GM19468 (cell line): Measurements from ENCODE around the gene CST3.
"Not testable (repeated sequence)": the region's sequence is repeated elsewhere in the genome, so short reads cannot be mapped to it uniquely, and the experiment has no call there.

Experiments used
- ATAC-seq: cut with Tn5 transposase; IDR thresholded peaks from one replicate; pipeline ENCODE4 v1.9.1; 2021; ENCODE audit warnings: mild to moderate bottlenecking, moderate library complexity, moderate number of reproducible peaks; ENCODE audit not compliant: unreplicated experiment; ENCODE audit errors: extremely low read depth

The CST3 gene

DNA sequence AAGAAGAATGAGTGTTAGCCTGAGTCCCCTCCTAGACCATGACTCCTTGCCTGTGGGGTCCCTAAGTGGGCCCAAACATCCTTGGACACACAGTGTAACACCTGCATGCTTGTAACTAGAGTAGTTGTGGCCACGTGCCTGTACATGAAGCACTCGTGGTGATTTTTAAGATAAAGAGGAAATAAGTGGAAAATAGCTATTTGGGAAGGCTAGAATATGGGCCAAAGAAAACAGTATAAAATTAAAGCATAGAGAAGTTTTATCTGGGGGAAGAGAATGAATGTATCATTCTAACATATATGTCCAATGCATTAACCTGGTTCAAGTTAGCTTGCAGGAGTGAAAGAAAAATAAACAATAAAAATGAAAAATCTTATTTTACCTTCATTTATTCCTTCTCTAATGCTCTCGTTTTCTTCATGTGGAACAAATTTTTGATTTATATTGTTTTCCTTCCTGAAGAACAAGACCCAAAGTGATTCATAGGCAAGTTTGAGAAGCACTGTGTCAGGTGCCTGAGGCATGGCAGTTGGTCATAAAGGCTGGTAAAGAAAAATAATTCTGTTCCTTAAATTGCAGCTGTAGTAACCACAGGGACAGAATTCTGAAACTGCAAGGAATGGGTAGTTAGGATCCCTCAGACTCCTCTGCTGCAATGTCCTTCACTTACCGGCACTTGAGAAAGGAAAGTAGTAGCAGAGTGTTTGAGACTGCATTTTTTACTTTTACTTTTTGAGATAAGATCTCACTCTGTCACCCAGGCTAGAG lies 8.5 kb upstream of the CST3 start:
- ATAC-seq, result no peak

DNA sequence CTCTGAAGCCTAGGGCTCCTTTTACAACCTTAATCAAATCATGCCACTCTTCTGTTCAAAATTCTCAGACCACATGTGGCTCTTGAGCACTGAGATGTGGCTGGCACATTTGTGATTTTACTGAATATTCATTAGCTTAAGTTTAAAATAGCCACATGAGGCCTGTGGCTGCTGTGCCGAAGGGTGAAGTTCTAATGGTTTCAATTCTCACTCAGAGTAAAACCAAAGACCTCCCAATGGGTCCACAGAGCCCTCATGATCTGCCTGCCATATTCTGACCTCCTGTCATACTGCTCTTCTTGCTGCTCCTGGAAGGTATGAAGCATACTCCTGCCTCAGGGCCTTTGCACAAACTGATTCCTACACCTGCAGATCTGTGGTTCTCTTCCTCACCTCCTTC lies 7.8 kb upstream of the CST3 start:
- no peak for ATAC-seq

DNA sequence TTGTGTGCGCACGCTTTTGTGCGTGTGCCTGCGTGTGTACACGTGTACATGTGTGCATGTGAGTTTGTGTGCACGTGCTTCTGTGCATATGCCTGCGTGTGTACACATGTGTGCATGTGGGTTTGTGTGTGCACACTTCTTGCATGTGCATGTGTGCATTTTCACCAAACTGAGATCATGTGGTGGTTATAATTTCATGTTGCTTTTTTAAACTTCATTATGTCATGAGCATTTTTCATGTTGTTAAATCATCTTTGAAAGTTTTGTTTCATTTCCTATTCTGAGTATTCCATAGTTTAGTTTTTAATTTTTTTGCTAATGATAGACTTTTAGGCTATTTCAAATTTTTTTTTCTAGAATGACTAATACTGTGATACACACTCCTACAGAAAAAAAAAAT lies 6.4 kb upstream of the CST3 start:
- ATAC-seq, result no peak

DNA sequence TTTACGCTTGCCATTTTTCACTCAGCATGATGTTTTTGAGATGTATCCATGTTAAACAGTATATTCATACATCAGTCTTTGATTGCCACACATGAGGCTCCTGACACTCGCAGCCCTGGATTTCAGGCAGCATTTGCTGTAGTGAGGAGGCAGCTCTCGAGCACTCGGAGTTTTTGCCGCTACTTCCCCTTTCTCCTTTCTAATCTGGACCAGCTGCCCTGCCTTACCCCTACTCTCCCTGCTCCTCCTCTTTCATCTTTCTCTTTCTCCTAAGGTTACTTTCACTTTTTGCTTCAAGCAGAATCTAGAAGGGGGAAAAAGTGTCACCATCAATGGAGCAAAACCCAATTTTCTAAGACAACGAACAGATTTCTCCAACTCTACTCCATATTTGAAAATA lies 5.9 kb upstream of the CST3 start:
- no peak for ATAC-seq

DNA sequence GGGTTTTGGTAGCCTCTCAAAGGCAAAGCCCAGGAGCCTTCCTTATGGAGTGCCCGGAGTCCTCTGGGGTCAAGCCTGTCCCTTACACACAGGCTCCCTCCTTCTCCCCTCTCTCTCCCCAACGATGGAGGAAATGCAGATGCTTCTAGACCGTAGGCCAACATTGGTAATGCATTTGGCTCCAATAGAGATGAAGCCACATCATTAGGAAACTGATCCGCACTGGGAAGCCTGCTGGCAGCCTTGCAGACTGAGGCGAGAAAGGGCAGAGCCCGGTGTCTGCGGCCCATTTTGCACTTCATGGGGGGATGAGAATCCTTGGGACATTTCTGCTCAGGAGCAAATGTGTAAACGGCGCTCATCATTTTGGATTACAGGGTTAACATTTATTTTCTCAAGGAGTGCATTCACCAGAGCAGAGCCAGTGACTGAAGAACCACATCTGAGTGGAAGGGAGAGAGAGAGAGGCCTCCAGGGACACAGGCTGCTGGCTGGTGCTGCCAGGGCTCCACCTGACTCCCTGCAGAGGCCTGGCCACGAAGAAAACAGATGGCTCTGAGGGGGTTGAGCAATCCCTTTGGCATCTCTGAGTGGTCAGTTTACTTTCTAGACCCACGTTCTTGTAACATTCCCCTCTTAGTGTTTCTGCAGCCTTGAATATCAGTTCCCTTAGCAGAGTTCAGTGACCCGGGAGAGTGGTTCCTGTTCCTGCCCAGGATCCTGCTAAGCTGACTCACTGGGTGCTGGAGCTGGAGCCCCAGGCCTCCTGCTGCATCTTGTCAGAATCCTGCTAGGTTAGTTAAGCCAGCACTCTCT lies 4.4 kb upstream of the CST3 start:
- no peak for ATAC-seq

DNA sequence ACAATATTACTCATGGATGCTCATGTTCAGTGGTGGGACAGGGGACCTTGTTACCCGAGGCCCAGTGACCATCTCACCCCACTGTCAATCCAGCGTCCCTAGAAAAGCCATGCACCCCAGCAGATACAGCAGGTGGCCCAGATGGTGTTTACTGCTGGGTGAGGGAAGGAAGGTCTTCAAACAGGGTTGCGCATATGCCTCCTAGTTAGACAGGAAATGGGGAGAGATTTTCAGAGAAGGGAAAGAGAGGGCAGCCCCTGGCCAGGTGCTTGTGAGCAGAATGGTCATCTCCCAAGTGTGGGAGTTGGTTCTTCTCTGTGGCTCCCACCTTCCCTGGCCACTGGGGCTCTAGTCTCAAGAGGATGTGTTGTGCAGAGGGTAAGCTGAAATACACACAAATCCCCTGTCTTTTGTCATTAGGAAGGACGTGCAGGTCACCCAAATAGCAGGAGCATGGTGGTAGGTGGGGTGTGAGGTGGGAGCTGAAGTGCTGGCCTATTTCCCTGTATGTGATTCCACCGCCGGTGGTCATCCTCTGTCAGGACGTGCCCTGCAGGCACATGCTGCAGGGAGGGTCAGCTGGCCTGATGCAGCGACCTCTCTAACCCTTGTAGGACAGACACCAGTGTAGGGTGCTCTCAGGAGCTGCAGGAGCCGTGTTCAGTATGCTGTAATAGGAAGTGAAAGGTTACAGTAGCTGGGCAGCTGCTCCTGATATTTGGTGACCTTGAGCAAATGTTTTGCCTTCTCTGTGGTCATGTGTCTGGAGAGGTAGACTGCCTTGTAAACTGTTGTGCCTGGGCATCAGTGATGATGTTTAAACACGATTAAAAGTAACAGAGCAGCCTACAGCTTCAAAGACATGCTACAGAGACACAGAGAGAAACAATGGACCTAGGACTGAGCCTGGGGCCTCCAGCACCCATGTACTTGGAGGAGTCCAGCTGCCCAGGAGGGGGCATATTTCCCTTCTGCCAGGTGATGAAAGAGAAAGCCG lies 3.2 kb upstream of the CST3 start:
- ATAC-seq, result no peak

DNA sequence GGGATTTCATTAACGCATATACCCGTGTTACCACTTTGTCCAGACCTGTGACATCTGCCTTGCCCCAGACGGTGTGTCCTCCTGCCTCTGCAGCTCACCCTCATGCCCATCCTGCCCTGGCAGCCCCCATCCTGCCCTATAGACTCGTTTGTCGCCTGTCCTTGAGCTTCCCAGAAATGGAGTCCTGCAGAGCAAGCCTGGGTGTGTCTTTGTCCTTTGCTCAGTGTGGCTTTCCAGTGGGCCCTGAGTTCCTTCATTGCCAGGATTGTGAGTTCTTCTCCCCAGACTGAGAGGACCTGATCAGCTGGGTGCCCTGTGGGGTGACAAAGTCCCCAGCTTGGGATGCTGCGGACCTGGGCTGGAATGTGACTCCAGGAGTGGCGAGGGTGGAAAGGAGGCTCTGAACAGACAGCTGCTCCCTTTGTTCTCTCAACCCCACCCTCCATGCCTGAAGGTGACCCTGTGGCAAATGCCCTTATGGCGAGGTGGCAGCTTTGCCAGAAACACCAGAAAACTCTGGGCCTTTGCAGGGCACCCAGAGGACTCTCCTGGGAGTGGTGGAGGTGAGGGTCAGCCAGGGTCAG lies 2.4 kb upstream of the CST3 start:
- no peak for ATAC-seq

DNA sequence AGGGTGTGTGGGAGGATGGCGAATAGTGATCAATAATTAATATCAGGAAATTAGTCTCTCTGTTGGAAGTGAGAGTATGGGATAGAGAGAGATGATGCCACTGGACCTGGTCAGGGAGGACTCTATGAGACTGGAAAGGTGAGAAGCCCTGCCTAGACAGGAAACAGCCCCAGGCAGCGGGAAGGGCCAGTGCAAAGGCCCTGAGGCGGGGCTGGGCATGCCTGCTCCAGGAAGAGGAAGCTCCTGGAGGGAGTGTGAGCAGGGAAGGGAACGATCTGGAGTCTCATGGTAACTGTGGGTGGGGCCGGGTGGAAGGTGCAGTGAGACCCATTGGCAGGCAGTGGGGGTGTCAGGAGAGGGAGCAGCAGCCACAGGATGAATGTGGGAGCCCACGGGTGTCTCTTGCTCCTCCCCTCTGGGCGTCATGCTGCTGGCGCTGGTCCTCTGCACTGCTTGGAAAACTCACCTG lies 1.8 kb upstream of the CST3 start:
- ATAC-seq, result no peak

DNA sequence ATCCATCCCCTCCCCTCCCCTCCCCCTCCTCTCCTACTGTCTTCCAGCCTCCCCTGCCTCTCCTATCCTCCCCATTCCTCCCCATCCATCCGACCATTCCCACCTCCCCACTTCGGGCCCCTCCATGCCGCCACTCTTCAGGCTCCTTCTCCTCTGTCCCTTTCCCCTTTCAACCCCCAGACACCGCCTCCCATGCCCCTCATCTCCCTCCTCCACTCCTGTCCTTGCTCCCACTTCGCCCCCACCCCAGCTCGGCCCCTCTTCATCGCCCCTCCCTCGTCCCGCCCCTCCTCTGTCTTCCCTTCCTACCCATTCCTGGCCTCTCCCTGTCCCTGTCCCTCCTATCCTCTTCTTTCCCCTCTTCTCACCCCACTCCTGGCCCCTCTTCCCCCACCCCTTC lies 554 bp upstream of the CST3 start:
- ATAC-seq, result no peak

DNA sequence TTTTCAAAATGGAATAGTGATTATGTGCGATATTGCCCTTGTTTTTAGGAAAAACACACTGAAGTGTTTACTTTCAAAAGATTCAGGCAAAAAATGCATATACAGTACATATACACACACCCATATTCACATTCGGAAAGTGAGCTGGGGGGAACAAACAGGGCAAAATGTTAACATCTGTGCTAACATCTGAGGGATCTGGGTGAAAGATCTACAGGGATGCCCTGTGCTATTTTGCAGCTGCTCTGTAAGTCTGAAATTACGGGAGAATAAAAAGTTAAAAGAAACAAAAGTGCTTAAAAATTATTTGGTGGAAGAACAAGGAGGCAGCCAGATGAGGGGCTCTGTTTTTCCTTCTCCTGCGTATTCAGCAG lies 860 bp downstream of the CST3 start:
- ATAC-seq, result no peak

DNA sequence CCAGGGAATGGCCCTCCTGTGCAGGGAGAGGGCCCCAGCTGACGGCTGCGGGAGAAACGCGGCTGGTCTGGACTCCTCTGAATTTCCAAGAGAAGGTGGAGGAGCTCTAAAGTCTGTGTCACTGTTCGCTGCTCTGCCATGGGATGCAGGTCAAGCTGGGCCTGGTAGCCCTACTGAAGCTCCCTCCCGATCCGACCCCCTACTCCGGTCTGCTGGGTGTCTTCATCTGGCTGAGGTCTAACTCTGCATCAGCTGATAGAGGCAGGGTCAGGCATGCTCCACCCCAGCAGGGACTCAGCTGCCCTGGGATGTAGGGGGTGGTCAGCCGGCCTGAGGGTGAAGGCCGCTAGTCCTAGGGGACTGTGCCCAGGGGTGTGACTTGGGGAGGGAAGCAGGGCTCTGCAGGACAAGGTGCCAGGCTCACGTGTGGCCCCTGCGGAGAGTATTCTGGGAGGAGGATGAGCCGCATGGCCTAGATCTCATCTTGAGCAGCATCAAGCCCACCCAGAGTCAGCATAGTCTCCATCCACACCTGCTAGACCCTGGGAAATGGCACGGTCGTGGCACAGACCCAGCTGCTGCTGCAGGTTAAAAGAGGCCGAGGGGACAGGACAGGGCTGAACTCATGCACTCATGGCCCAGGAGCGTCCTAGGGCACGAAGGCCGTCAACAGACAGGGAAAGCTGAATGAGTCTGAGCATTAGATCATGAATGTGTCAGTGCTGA lies 1.4 kb downstream of the CST3 start:
- no peak for ATAC-seq

DNA sequence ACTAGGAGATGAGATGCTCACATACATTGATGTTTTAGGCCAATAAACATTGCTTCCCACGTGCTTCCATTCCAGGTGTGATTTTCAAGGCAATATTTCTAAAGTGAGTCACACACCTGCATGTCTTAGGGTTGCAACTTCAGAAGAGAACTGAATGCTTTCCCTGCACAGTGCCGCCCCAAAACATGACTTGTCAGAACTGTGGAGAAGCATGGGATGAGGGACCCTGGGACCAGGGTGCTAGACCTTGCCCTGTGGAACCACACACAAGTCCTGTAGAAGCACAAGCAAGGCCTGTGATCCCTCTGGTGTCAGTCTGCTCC lies 2.0 kb downstream of the CST3 start:
- ATAC-seq, result not testable (repeated sequence)

DNA sequence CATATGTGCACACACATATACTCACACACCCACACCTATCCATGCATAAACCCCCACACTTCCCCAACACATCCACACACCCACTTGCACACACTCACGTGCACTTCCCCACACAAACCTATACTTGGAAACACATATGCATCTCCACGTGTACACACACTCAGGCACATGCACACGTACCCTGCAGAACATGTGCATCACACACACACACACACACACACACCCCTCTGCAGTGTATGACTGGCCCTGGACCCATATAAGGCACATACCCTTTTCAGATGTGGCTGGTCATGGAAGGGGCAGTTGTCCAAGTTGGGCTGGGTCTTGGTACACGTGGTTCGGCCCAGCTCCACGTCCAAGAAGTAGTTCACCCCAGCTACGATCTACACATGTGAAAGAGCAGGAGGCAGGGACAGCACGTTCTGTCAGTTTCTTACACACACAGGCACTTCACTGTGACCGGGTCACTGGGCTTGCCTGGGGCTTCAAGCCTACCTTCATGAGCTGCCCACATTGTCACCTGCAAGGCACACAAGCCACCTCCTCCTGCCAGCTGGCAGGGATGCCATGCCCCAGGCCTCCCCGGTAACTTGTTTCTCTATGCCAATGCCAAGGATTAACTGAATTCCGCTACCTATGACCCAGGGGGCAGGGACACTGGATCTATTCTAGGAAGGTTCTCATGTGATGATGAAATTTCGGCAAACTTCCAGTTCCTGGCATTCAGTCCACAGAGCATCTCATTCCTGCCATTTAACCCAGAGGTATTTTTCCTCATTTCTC lies 2.6 kb downstream of the CST3 start:
- no peak for ATAC-seq

DNA sequence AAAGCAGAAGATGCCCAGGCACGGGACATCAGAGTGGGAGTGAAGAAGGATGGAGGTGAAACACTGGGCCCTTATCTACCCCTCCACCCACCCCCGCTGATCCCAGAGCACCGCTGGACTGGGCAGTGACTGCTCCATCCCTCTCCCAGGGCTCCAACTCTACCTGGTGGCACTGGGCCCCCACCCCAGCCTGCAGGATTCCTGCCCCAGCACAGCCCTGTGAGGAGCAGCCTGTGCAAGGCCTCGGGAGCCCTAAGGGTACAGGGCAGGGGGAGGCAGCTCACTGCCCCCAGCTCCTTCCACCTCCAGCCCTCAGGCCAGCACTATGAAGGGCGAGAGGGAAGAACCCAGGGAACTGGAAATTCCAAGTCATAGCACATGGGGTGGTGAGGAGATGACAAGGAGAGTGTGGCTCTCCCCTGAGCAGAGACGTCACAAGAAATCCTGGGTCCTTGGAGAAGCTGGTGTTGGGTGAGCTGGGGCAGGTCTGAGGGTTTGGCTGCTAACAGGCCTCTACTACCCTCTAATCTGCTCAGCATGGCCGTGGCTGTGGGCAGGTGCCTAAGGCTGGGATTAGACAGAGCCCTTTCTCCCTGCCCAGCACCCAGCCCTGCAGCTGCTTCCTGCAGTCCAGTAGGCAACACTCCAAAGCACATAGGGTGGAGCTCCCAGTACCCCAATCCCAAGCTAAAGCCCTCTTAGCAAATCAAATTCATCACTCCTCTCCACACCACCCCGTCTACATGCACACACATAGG lies 3.5 kb downstream of the CST3 start:
- ATAC-seq, result no peak

DNA sequence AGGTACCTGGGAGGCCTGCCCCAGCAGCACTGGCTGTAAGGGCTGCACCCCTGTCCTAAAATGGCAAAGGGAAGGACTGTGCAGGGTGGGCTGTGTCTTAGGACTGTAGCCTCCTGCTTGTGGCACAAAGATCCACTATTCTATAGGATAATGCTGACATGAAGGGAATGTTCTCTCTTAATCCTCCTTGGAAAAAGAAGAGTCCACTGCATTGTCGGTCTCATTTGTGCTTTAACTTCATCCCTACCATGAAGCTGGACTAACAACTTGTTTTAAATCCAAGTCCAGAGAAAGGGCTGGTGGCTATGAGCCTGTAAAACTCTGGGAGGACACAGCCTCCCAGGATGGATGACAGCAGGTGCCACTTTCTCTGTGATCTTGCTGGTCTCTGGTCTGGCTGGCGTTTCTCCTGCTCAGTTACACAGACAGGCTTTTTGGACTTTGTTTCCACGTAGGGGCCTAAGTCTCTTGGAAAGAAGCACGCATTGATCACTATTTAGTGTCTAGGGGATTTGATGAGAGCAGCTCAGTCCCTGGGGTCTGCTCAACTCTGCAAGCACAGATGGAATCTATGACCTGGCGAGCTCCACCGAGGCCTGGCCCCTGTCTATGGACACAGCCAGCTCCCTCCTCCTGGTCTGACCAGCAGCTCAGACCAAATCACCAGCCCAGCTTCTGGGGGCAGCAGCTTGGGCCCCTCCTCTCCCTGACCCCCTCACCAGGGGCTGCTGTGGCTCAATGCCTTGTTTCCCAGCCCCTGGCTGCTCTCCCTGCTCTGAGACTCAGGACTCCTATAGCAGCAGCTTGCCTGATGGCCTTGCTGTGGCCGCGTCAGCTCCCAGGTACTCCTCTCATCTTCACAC lies 4.8 kb downstream of the CST3 start:
- no peak for ATAC-seq

DNA sequence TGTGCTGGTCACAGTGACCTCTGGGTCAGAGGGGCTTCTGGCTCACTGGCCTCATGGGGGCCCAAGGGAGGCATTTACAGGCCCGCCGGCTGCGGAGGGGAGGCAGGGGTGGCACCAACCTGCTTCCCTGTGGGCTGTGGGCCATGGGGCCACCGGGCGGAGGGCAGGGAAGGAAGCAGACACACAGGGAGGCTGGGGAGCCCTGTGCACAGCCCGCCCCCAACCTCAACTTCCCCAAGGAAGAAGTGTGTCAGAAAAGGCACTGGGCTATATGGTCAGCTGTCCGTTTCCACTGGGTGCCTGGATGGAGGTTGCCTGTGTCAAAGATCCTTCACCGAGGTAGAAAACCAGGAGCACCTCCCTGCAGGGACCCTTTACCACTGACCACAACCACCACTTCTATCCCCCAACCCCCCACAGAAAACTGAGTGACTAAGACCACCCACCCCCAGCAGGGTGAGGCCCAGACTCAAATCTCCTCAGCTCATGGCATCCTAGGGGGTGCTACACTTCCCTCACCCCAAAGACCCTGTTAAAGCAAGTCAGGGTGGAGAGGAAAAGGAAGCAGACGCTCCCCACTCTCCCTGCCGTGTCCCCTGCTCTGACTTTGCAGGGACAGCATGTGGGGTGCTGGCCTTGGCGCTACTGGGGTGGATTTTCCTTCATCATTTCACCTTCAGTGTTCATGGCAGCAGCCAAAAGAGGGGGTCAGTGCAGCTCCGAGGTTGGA lies 5.6 kb downstream of the CST3 start:
- ATAC-seq, result no peak
